ENCODE results near the gene PER1. TPM values are rescaled to one million over a fixed set of nuclear protein-coding genes. Genes with fewer than 3 reads are reported as not detected.

The PER1 gene
- total and polyA plus RNA-seq, 4 donors: 93.5 to 238 (median 129) TPM

DNA sequence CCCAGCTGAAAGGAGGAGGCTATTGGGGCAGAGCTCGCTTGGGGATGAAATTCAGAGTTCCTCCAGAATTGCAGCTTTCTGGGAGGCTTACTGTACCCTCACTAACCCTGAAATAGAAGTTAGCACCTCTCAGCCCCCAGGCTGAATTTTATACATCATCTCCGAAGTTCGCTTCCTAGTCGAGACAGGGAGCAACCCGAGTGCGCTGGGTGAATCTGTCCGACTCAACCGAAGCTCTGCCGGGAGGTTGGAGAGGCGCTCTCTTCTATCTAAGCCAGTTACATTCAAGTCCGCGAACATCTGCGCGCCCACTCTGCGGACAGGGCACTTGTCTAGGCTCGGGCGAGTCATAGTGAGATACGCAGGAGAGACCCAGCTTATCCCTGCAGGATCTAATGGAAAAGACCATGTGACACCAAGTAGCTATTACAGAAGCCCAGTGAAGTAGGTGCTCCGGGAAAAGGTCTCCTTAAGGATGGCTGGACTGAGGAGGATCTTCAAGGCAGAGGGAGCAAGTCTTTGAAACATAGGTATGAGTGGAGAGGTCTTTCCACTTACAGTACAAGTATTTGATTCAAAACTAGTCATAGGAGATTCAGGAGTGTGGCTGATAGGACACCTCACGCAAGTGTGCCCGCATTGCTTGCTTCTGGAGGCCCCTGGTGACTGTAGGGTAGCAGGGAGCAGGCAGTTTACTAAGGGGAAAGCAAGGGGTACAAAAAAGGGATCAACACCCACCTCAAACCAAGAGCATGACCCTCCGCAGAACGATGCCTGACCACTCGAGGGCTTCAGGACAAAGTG, 27.7 kb downstream of the PER1 start:
- H3K36me3 ChIP-seq (ENCODE audit: control insufficient read depth in 4 of 4, insufficient read depth in 4 of 4, low read length in 4 of 4): no peaks in the 10 kb centered on the region
- peaks cover 0 to 51% (median 29%) of the 10 kb centered on the region in 3 donors for H3K27me3 ChIP-seq (ENCODE audit: control insufficient read depth in 3 of 3, insufficient read depth in 3 of 3, low read length in 2 of 3)
- H3K27ac ChIP-seq (ENCODE audit: low read depth in 1 of 2, low read length in 1 of 2): no peak overlapping the region
- WGBS, 2 donors: 2 to 4% methylated on average over 24 of the region's 24 CpGs
- peaks cover 0 to 60% (median 33%) of the 10 kb centered on the region in 5 donors for H3K4me1 ChIP-seq (ENCODE audit: control insufficient read depth in 5 of 5, insufficient read depth in 5 of 5, low read length in 5 of 5)
- no peaks in the 10 kb centered on the region for H3K9me3 ChIP-seq (ENCODE audit: control insufficient read depth in 4 of 4, insufficient read depth in 3 of 4, low read length in 3 of 4)
- H3K4me3 ChIP-seq: peak overlapping the region; percentile 29
- TF ChIP-seq, protein P1, sequence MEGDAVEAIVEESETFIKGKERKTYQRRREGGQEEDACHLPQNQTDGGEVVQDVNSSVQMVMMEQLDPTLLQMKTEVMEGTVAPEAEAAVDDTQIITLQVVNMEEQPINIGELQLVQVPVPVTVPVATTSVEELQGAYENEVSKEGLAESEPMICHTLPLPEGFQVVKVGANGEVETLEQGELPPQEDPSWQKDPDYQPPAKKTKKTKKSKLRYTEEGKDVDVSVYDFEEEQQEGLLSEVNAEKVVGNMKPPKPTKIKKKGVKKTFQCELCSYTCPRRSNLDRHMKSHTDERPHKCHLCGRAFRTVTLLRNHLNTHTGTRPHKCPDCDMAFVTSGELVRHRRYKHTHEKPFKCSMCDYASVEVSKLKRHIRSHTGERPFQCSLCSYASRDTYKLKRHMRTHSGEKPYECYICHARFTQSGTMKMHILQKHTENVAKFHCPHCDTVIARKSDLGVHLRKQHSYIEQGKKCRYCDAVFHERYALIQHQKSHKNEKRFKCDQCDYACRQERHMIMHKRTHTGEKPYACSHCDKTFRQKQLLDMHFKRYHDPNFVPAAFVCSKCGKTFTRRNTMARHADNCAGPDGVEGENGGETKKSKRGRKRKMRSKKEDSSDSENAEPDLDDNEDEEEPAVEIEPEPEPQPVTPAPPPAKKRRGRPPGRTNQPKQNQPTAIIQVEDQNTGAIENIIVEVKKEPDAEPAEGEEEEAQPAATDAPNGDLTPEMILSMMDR (IDR thresholded peaks at IDR 0.05; ENCODE audit: control extremely low read depth, extremely low read depth): no peak
- DNase-seq (peak in 1 of 3 donors; percentile 25), ATAC-seq (ENCODE audit: insufficient read depth, low FRiP score) (no peak)
- peak overlapping the region in 1 of 2 donors; percentile 50 for H3K9ac ChIP-seq (ENCODE audit: insufficient read depth in 1 of 2, low read length in 2 of 2)

DNA sequence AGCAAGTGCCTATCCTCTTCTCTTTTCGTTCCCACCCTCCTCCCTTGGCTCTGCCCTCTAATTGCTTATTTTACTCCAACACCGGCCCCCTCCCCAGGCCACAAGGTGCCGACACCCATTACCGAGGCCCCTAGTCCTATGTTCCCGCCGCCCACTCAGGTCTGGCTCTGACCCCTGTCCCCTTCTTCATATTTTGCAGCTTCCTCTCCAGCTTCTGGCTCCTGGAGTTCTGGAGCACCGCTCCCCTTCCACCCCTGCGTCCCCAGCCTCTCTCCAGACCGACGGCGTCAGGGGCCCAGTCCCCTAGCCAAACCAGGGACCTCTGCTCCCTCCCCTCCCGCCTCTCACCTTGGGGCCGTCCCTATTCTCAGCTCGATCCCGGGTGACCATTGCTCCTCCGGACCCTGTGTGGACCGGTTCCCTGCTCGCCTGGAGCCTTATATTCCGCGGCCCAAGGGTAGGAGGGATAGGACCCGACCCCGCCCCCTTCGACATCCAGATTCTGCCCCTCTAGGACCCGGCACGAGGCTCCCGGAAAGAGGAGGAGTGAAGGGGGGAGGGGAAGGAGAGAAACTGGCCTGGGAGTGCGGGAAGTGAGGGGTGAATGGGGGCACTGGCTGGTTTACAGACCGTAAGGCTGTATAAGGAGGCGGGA, 28.4 kb downstream of the PER1 start, which contains the start of gene HES7:
Gene HES7, minus strand, starts transcription at position 412 of the 655 bp plus-strand sequence. Its CDS starts 22 bp downstream, at position 390.
- Histone ChIP-seq H3K4me3 (peak within 1 kb of the TSS; percentile 29), H3K36me3 (ENCODE audit: control insufficient read depth in 4 of 4, insufficient read depth in 4 of 4, low read length in 4 of 4) (no peaks in the 10 kb centered on the region), H3K27ac (ENCODE audit: low read depth in 1 of 2, low read length in 1 of 2) (no peak within 1 kb of the TSS), H3K9ac (ENCODE audit: insufficient read depth in 1 of 2, low read length in 2 of 2) (peak within 1 kb of the TSS in 1 of 2 donors; percentile 36), H3K4me1 (ENCODE audit: control insufficient read depth in 5 of 5, insufficient read depth in 5 of 5, low read length in 5 of 5) (peaks cover 0 to 60% (median 33%) of the 10 kb centered on the region in 5 donors), H3K27me3 (ENCODE audit: control insufficient read depth in 3 of 3, insufficient read depth in 3 of 3, low read length in 2 of 3) (peaks cover 0 to 45% (median 29%) of the 10 kb centered on the region in 3 donors), H3K9me3 (ENCODE audit: control insufficient read depth in 4 of 4, insufficient read depth in 3 of 4, low read length in 3 of 4) (no peaks in the 10 kb centered on the region)
- TF ChIP-seq, protein P1 (IDR thresholded peaks at IDR 0.05; ENCODE audit: control extremely low read depth, extremely low read depth): no peak
- DNase-seq: peak in 2 of 3 donors; percentile 43 to 49
- whole genome bisulfite sequencing, 2 donors: 1 to 2% methylated on average over 27 to 29 of the region's 29 CpGs
- no peak for ATAC-seq (ENCODE audit: insufficient read depth, low FRiP score)

DNA sequence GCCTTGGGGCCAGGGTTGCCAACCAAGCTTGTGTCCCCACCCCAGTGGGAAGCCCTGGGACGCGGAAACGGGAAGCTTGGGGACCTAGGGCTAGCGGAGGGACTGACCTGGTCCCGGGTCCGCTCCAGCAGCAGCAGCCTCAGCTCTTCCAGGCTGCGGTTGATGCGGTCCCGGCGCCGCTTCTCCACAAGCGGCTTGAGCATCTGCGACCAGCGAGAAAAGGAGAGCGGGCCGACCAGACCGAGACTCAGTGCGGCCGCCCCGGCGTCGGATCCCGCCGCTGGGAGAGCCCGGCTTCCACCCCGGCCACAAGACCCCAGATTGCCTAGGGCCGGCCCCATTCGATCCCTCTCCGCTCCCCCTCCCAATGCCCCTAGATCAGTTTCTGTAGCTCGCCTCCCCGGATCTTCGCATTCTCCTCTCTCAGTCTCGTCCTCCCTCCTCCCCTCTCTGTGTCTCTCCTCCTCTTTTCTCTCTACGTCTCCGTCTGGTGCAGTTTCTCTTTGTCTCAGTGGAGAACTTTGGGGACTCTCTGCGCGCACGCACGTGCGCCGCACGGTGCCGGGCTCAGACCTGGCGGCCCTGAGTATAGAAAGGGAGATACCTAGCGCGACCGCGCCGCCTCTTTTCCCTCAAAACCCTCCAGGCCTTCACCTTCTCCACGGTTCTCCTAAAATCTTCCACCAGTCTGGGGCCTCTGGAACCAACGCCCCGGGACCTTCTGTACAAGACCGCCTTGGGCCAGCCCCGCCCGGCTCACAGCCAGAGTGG, 29.1 kb downstream of the PER1 start:
- H3K4me1 ChIP-seq (ENCODE audit: control insufficient read depth in 5 of 5, insufficient read depth in 5 of 5, low read length in 5 of 5): peaks cover 0 to 64% (median 33%) of the 10 kb centered on the region in 5 donors
- TF ChIP-seq, protein P1 (IDR thresholded peaks at IDR 0.05; ENCODE audit: control extremely low read depth, extremely low read depth): no peak
- peak in 1 of 3 donors; percentile 34 for DNase-seq
- 0 to 1% methylated on average over 43 to 55 of the region's 55 CpGs for WGBS, 2 donors
- no peak overlapping the region for H3K4me3 ChIP-seq
- H3K27me3 ChIP-seq (ENCODE audit: control insufficient read depth in 3 of 3, insufficient read depth in 3 of 3, low read length in 2 of 3): peaks cover 0 to 40% (median 25%) of the 10 kb centered on the region in 3 donors
- no peak overlapping the region for H3K9ac ChIP-seq (ENCODE audit: insufficient read depth in 1 of 2, low read length in 2 of 2)
- ATAC-seq (ENCODE audit: insufficient read depth, low FRiP score): no peak
- H3K27ac ChIP-seq (ENCODE audit: low read depth in 1 of 2, low read length in 1 of 2): no peak overlapping the region
- no peaks in the 10 kb centered on the region for H3K36me3 ChIP-seq (ENCODE audit: control insufficient read depth in 4 of 4, insufficient read depth in 4 of 4, low read length in 4 of 4)
- no peaks in the 10 kb centered on the region for H3K9me3 ChIP-seq (ENCODE audit: control insufficient read depth in 4 of 4, insufficient read depth in 3 of 4, low read length in 3 of 4)

Data from lung (tissue), 12 donors.